H1 (cell line): ENCODE data around the gene RICTOR. TPM values are rescaled to one million over a fixed set of nuclear protein-coding genes. Genes with fewer than 3 reads are reported as not detected.

Experiments used
- CTCF ChIA-PET: fragments of 300-600 bp; sonication (Branson Sonifier 250); formaldehyde crosslinking; loops from one replicate; lab custom pipeline; 2021; ENCODE audit not compliant: partially characterized antibody; lab: Charles Lee
- POLR2A ChIA-PET: fragments of 300-600 bp; sonication (Branson Sonifier 250); formaldehyde crosslinking; loops from one replicate; lab custom pipeline; 2021; ENCODE audit warnings: inconsistent platforms; ENCODE audit not compliant: partially characterized antibody; lab: Charles Lee
- DNase-seq, 2 experiments: peaks; one replicate each; pipeline versions ENCODE4 v3.0.0 to v3.0.0-alpha.2; 2010 to 2022; ENCODE audit warnings: low spot score in 2 of 2, low read depth in 1 of 2, mixed read lengths in 1 of 2
- FAIRE-seq: peaks from 2 replicates; lab custom pipeline; 2011; peaks lifted over from hg19 to GRCh38; lab: Jason Lieb, UNC
- H2AFZ ChIP-seq: 2 replicates; pipeline ENCODE4 v1.8.1; 2012; ENCODE audit warnings: low read length, inconsistent platforms
- H2AK5ac ChIP-seq: 2 replicates; pipeline ENCODE4 v1.6.1; 2013; ENCODE audit warnings: low read depth, low read length
- H2BK120ac ChIP-seq: replicated peaks from 2 replicates; pipeline ENCODE3; 2013; ENCODE audit warnings: low read depth, low read length, inconsistent platforms
- H2BK12ac ChIP-seq: 2 replicates; pipeline ENCODE4 v1.6.1; 2013; ENCODE audit warnings: low read depth, low read length
- H2BK15ac ChIP-seq: 2 replicates; pipeline ENCODE4 v1.6.1; 2013; ENCODE audit warnings: low read length
- H2BK20ac ChIP-seq: 2 replicates; pipeline ENCODE4 v1.6.1; 2013; ENCODE audit warnings: low read length
- H2BK5ac ChIP-seq: 2 replicates; pipeline ENCODE4 v1.6.1; 2013; ENCODE audit warnings: low read depth, low read length
- H3K14ac ChIP-seq: 2 replicates; pipeline ENCODE4 v1.6.1; 2013; ENCODE audit warnings: inconsistent platforms; ENCODE audit not compliant: insufficient read length
- H3K18ac ChIP-seq: 2 replicates; pipeline ENCODE4 v1.6.1; 2013; ENCODE audit warnings: low read length; ENCODE audit errors: extremely low read depth
- H3K23ac ChIP-seq: 2 replicates; pipeline ENCODE4 v1.6.1; 2013; ENCODE audit warnings: inconsistent platforms; ENCODE audit not compliant: insufficient read length
- H3K23me2 ChIP-seq: 2 replicates; pipeline ENCODE4 v1.6.1; 2013; ENCODE audit warnings: low read depth, low read length
- H3K27ac ChIP-seq: 2 replicates; pipeline ENCODE4 v1.6.1; 2011; ENCODE audit warnings: low read depth, low read length, inconsistent platforms
- H3K27me3 ChIP-seq, 4 experiments: replicated peaks in 1 of 4; 1 replicate in 1 of 4; 2 replicates in 3 of 4; pipeline versions ENCODE4 v1.6.1 to v1.8.1; 2011 to 2013; ENCODE audit warnings: low read length in 3 of 4, mild to moderate bottlenecking in 3 of 4, inconsistent platforms in 2 of 4, mixed read lengths in 2 of 4, moderate library complexity in 1 of 4; ENCODE audit not compliant: control insufficient read depth in 3 of 4, insufficient read depth in 3 of 4; ENCODE audit errors: extremely low read depth in 1 of 4
- H3K36me3 ChIP-seq, 4 experiments: 2 replicates each; pipeline versions ENCODE4 v1.6.1 to v1.8.1; 2011 to 2013; ENCODE audit warnings: mild to moderate bottlenecking in 4 of 4, low read length in 3 of 4, moderate library complexity in 2 of 4, control low read depth in 1 of 4, inconsistent platforms in 1 of 4; ENCODE audit not compliant: insufficient read depth in 4 of 4, control insufficient read depth in 2 of 4
- H3K4ac ChIP-seq: replicated peaks from 2 replicates; pipeline ENCODE3; 2013; ENCODE audit warnings: low read length, low read depth, mixed read lengths, inconsistent platforms; ENCODE audit not compliant: insufficient read length
- H3K4me1 ChIP-seq, 4 experiments: replicated peaks in 1 of 4; 1 replicate in 1 of 4; 2 replicates in 3 of 4; pipeline versions ENCODE4 v1.6.1 to v1.8.1; 2011 to 2013; ENCODE audit warnings: low read length in 3 of 4, inconsistent platforms in 2 of 4, mixed read lengths in 1 of 4; ENCODE audit not compliant: insufficient read depth in 4 of 4, control insufficient read depth in 3 of 4
- H3K4me2 ChIP-seq, 2 experiments: 2 replicates each; pipeline versions ENCODE4 v1.6.1 to v1.8.1; 2011 to 2013; ENCODE audit warnings: low read depth in 2 of 2, low read length in 2 of 2, control low read depth in 1 of 2, inconsistent platforms in 1 of 2, mild to moderate bottlenecking in 1 of 2; ENCODE audit not compliant: insufficient read depth in 1 of 2
- H3K4me3 ChIP-seq, 4 experiments: fragments of 200-600, 300-600 bp in 1 of 4; sonication (generic), shearing (Covaris generic), sonication (Bioruptor Twin) in 1 of 4; 2 replicates each; pipeline versions ENCODE4 v1.5.1 to v1.8.1; 2011 to 2016; ENCODE audit warnings: low read length in 4 of 4, low read depth in 3 of 4, control low read depth in 2 of 4, inconsistent platforms in 2 of 4, mild to moderate bottlenecking in 2 of 4, mixed read lengths in 1 of 4, moderate library complexity in 1 of 4; ENCODE audit not compliant: insufficient read depth in 2 of 4; ENCODE audit errors: extremely low read depth in 1 of 4
- H3K56ac ChIP-seq: replicated peaks from 2 replicates; pipeline ENCODE3; 2013; ENCODE audit warnings: low read depth, mild to moderate bottlenecking, mixed read lengths, low read length, inconsistent platforms; ENCODE audit not compliant: insufficient read length
- H3K79me1 ChIP-seq: 2 replicates; pipeline ENCODE4 v1.6.1; 2013; ENCODE audit warnings: low read depth, low read length, control low read depth
- H3K79me2 ChIP-seq, 2 experiments: 2 replicates each; pipeline versions ENCODE4 v1.6.1 to v1.8.1; 2012 to 2013; ENCODE audit warnings: low read length in 2 of 2, mild to moderate bottlenecking in 2 of 2, inconsistent platforms in 1 of 2; ENCODE audit not compliant: insufficient read depth in 2 of 2, control insufficient read depth in 1 of 2
- H3K9ac ChIP-seq, 4 experiments: replicated peaks in 1 of 4; 1 replicate in 1 of 4; 2 replicates in 3 of 4; pipeline versions ENCODE4 v1.6.1 to v1.8.1; 2011 to 2013; ENCODE audit warnings: low read depth in 3 of 4, low read length in 3 of 4, control low read depth in 2 of 4, mild to moderate bottlenecking in 2 of 4, moderate library complexity in 2 of 4, inconsistent platforms in 1 of 4; ENCODE audit errors: extremely low read depth in 1 of 4
- H3K9me3 ChIP-seq, 2 experiments: 2 replicates each; pipeline versions ENCODE4 v1.6.1 to v1.8.1; 2012 to 2013; ENCODE audit warnings: mild to moderate bottlenecking in 2 of 2, moderate library complexity in 2 of 2, control low read depth in 1 of 2, inconsistent platforms in 1 of 2, low read depth in 1 of 2, low read length in 1 of 2, mixed read lengths in 1 of 2; ENCODE audit not compliant: insufficient read depth in 2 of 2
- H4K20me1 ChIP-seq, 2 experiments: replicated peaks in 1 of 2; 2 replicates each; pipeline versions ENCODE3 to v1.8.1; 2011 to 2013; ENCODE audit warnings: inconsistent platforms in 2 of 2, low read length in 2 of 2, mild to moderate bottlenecking in 1 of 2; ENCODE audit not compliant: insufficient read depth in 2 of 2, control insufficient read depth in 1 of 2
- H4K5ac ChIP-seq: 2 replicates; pipeline ENCODE4 v1.6.1; 2013; ENCODE audit warnings: low read length, low read depth, mixed read lengths, inconsistent platforms; ENCODE audit not compliant: insufficient read length
- H4K8ac ChIP-seq: 2 replicates; pipeline ENCODE4 v1.8.0; 2013; ENCODE audit warnings: mild to moderate bottlenecking, moderate library complexity, low read length, inconsistent platforms; ENCODE audit not compliant: insufficient read depth; ENCODE audit errors: extremely low read depth
- H4K91ac ChIP-seq: replicated peaks from 2 replicates; pipeline ENCODE3; 2013; ENCODE audit warnings: low read length, mixed read lengths, inconsistent platforms; ENCODE audit not compliant: insufficient read length
- BACH1 ChIP-seq: IDR thresholded peaks from 2 replicates; pipeline ENCODE4 v1.6.1; 2012; ENCODE audit warnings: low read length, improper control_type of control experiment
- WGBS, 2 experiments: shearing (Covaris generic) in 1 of 2; methylation state at CpG; one replicate each; pipeline versions ENCODE4 v1.1.6 to v1.1.7; 2013 to 2015; ENCODE audit warnings: low lambda C conversion rate in 2 of 2, mixed read lengths in 2 of 2, inconsistent platforms in 1 of 2, low coverage in 1 of 2, missing lambda C conversion rate in 1 of 2; ENCODE audit not compliant: insufficient replicate concordance in 2 of 2, insufficient coverage in 1 of 2, insufficient read length in 1 of 2; ENCODE audit errors: extremely low coverage in 1 of 2, missing lambda C conversion rate in 1 of 2; 5-methylcytosine and 5-hydroxymethylcytosine counted together
- polyA plus RNA-seq, 7 experiments: library from polyadenylated mRNA; depleted of rRNA in 3 of 7; stranded (reverse) in 5 of 7; unstranded in 2 of 7; fragments of >200 nt in 5 of 7; fragments of 200-250 nt in 2 of 7; gene quantifications; 1 replicate in 5 of 7; 2 replicates in 1 of 7; 4 replicates in 1 of 7; pipeline versions ENCODE4 v1.2.1 to v1.2.3, GENCODE V29; 2011 to 2013; ENCODE audit warnings: missing spikeins in 2 of 7, mixed read lengths in 2 of 7
- total RNA-seq: library from RNA; stranded (reverse); fragmentation: NEBNext Ultra II Directional; extraction: Animal tissue kit (Norgen Biotek cat#: 25700); gene quantifications from 2 replicates; pipeline ENCODE4 v1.2.1, GENCODE V29; 2021

Gene RICTOR
- total and polyA plus RNA-seq, 2 of the 8 experiments (the other 6 are each of a cell fraction or from before 2014, with no cell fraction given), result 4.3 to 26.6 TPM

GRCh38 chr5:39117401-39117800 lies 43.2 kb upstream of the RICTOR start:
- Histone ChIP-seq H3K4me3 (no peak overlapping the region), H3K4me2 (no peak overlapping the region), H2BK15ac (no peak overlapping the region), H4K20me1 (no peaks in the 10 kb centered on the region), H3K14ac (no peak overlapping the region), H2BK120ac (no peak overlapping the region), H3K9ac (no peak overlapping the region), H3K18ac (no peak overlapping the region), H3K23ac (no peak overlapping the region), H3K4me1 (no peaks in the 10 kb centered on the region), H3K23me2 (no peaks in the 10 kb centered on the region), H3K9me3 (no peaks in the 10 kb centered on the region), H4K91ac (no peak overlapping the region), H3K79me2 (no peaks in the 10 kb centered on the region), H2AFZ (no peak overlapping the region; the same call in 1 of the 2 replicates), H3K4ac (no peak overlapping the region), H3K27me3 (no peaks in the 10 kb centered on the region), H3K79me1 (no peaks in the 10 kb centered on the region), H4K5ac (no peak overlapping the region), H4K8ac (no peak overlapping the region), H2AK5ac (no peak overlapping the region), H3K56ac (no peak overlapping the region), H3K36me3 (no peaks in the 10 kb centered on the region), H2BK5ac (no peak overlapping the region), H3K27ac (no peak overlapping the region), H2BK12ac (no peak overlapping the region), H2BK20ac (no peak overlapping the region)
- WGBS, 2 experiments, result 94% methylated on average over 2 of the region's 2 CpGs; no CpG with 5 or more reads in 1 of the 2 experiments
- no peak for TF ChIP-seq BACH1
- DNase-seq (no peak), FAIRE-seq (no peak)
- POLR2A ChIA-PET, result no interaction called here
- CTCF ChIA-PET, result interaction anchor here (1.3 kb wide), 1 partner anchor 37 kb away, joined by 4 read pairs; no protein-coding TSS in a partner anchor
